Esophagus squamous epithelium (tissue), 5 donors: Measurements from ENCODE around the gene LIMK1. TPM values are rescaled to one million over a fixed set of nuclear protein-coding genes. Genes with fewer than 3 reads are reported as not detected.
A peak's percentile ranks its signal among the peaks of the same experiment; 100 is the strongest.

Experiments
- DNase-seq: peaks from one replicate; lab custom pipeline; 2025; lab: John Stamatoyannopoulos, UW
- H3K27ac ChIP-seq, 4 donors: fragments of 200-600 bp; sonication (generic); one replicate each; pipeline ENCODE4 v1.5.1; 2016 to 2019; ENCODE audit warnings: mild to moderate bottlenecking in 1 of 4
- H3K27me3 ChIP-seq, 4 donors: fragments of 200-600 bp; sonication (generic); 1 replicate in 3 of 4; 2 replicates in 1 of 4; pipeline versions ENCODE4 v1.5.1 to v1.6.0; 2017 to 2021; ENCODE audit warnings: antibody characterized with exemption in 1 of 4
- H3K36me3 ChIP-seq, 3 donors: fragments of 200-600 bp; sonication (generic); one replicate each; pipeline ENCODE4 v1.5.1; 2016 to 2019
- H3K4me1 ChIP-seq, 3 donors: fragments of 200-600 bp; sonication (generic); one replicate each; pipeline ENCODE4 v1.5.1; 2017 to 2019
- H3K4me3 ChIP-seq, 4 donors: fragments of 200-600 bp; sonication (generic); 1 replicate in 3 of 4; 2 replicates in 1 of 4; pipeline ENCODE4 v1.5.1; 2016 to 2019; ENCODE audit warnings: mild to moderate bottlenecking in 2 of 4, moderate library complexity in 1 of 4
- H3K9me3 ChIP-seq, 3 donors: fragments of 200-600 bp; sonication (generic); one replicate each; pipeline ENCODE4 v1.5.1; 2016 to 2019
- CTCF ChIP-seq, 6 experiments: fragments of 450-650 bp in 4 of 6; fragments of 200-600 bp in 2 of 6; sonication (generic) in 2 of 6; IDR thresholded peaks; one replicate each; pipeline ENCODE4 v1.5.1; 2016 to 2019; ENCODE audit warnings: antibody characterized with exemption in 6 of 6, mild to moderate bottlenecking in 4 of 6, moderate library complexity in 4 of 6
- POLR2A ChIP-seq, 4 donors: fragments of 450-650 bp; IDR thresholded peaks; one replicate each; pipeline ENCODE4 v1.6.1; 2017; ENCODE audit warnings: antibody characterized with exemption in 4 of 4, mild to moderate bottlenecking in 4 of 4, moderate library complexity in 3 of 4
- whole genome bisulfite sequencing, 2 donors: methylation state at CpG; one replicate each; pipeline ENCODE4 v1.1.5; 2018; 5-methylcytosine and 5-hydroxymethylcytosine counted together
- intact Hi-C: fragments of 100-400 bp; cut with DNase I; formaldehyde crosslinking; loops from one replicate; pipeline ENCODE4 v1.15.0; 2022
- total RNA-seq, 4 donors: library from RNA; depleted of rRNA; stranded (reverse); fragments of >200 nt; gene quantifications; one replicate each; pipeline ENCODE4 v1.1.0, GENCODE V29; 2016
- donor health status: DM: yes; HTN: yes; CAD: no.

LIMK1 gene
- total RNA-seq, 4 donors from 2014 or later: 8.0 to 13.2 (median 12.2) TPM

GRCh38 chr7:74092321-74092963, 8.8 kb downstream of the LIMK1 start:
- 33 to 65% methylated on average over 1 to 2 of the region's 13 CpGs for WGBS, 2 donors
- H3K4me1 ChIP-seq: peaks cover 23 to 35% (median 30%) of the 10 kb centered on the region in 3 donors
- no peaks in the 10 kb centered on the region for H3K9me3 ChIP-seq
- TF ChIP-seq POLR2A (IDR thresholded peaks at IDR 0.05) (no peak), CTCF (IDR thresholded peaks at IDR 0.05) (no peak)
- peak overlapping the region; percentile 33 to 87 (median 75) for H3K27ac ChIP-seq
- intact Hi-C loops: no loop called here
- H3K36me3 ChIP-seq: peaks cover 0 to 46% (median 5%) of the 10 kb centered on the region in 3 donors
- peak overlapping the region in 3 of 4 donors; percentile 39 to 64 (median 45) for H3K4me3 ChIP-seq
- no peak for DNase-seq
- H3K27me3 ChIP-seq: no peaks in the 10 kb centered on the region

- TF ChIP-seq CTCF (IDR thresholded peaks at IDR 0.05) (no peak), POLR2A (IDR thresholded peaks at IDR 0.05) (no peak)
- WGBS, 2 donors: no CpG with 5 or more reads among the region's 12 CpGs
- intact Hi-C loops: no loop called here
Observed at GRCh38 chr7:74092964-74093471, 9.4 kb downstream of the LIMK1 start.

GRCh38 chr7:74093671-74094223, 10.1 kb downstream of the LIMK1 start:
- H3K4me1 ChIP-seq: peaks cover 23 to 44% (median 33%) of the 10 kb centered on the region in 3 donors
- peaks cover 0 to 44% (median 9%) of the 10 kb centered on the region in 3 donors for H3K36me3 ChIP-seq
- H3K9me3 ChIP-seq: no peaks in the 10 kb centered on the region
- DNase-seq: no peak
- peak overlapping the region; percentile 11 to 64 (median 42) for H3K4me3 ChIP-seq
- TF ChIP-seq CTCF (IDR thresholded peaks at IDR 0.05) (no peak), POLR2A (IDR thresholded peaks at IDR 0.05) (no peak)
- H3K27ac ChIP-seq: peak overlapping the region; percentile 60 to 87 (median 75)
- intact Hi-C loops: no loop called here
- H3K27me3 ChIP-seq: no peaks in the 10 kb centered on the region
- 0 to 20% methylated on average over 1 to 2 of the region's 15 CpGs for WGBS, 2 donors

More at GRCh38 chr7:74092964-74093471, 9.4 kb downstream of the LIMK1 start:
- no peaks in the 10 kb centered on the region for H3K9me3 ChIP-seq
- H3K36me3 ChIP-seq: peaks cover 0 to 46% (median 9%) of the 10 kb centered on the region in 3 donors
- DNase-seq: no peak
- peak overlapping the region in 3 of 4 donors; percentile 39 to 64 (median 45) for H3K4me3 ChIP-seq
- H3K27me3 ChIP-seq: no peaks in the 10 kb centered on the region
- H3K27ac ChIP-seq: peak overlapping the region; percentile 60 to 87 (median 75)
- peaks cover 23 to 36% (median 30%) of the 10 kb centered on the region in 3 donors for H3K4me1 ChIP-seq

GRCh38 chr7:74094224-74095101, 10.9 kb downstream of the LIMK1 start:
- H3K36me3 ChIP-seq: peaks cover 0 to 46% (median 9%) of the 10 kb centered on the region in 3 donors
- WGBS, 2 donors: 23 to 37% methylated on average over 12 to 14 of the region's 32 CpGs
- peak overlapping the region; percentile 11 to 64 (median 42) for H3K4me3 ChIP-seq
- intact Hi-C loops: no loop called here
- H3K27me3 ChIP-seq: no peaks in the 10 kb centered on the region
- H3K9me3 ChIP-seq: no peaks in the 10 kb centered on the region
- H3K4me1 ChIP-seq: peaks cover 23 to 48% (median 33%) of the 10 kb centered on the region in 3 donors
- TF ChIP-seq CTCF (IDR thresholded peaks at IDR 0.05): no peak
- no peak for TF ChIP-seq POLR2A (IDR thresholded peaks at IDR 0.05)
- peak; percentile 55 for DNase-seq
- H3K27ac ChIP-seq: peak overlapping the region; percentile 60 to 87 (median 75)
